IPS-18c (cell line): ENCODE data around the gene BCR.

Source experiments
- H3K4me3 ChIP-seq: 2 replicates; pipeline ENCODE4 v1.7.0; 2013; ENCODE audit warnings: low read depth, mild to moderate bottlenecking, low read length, moderate library complexity; ENCODE audit not compliant: insufficient read depth
- H3K9me3 ChIP-seq: one replicate; pipeline ENCODE4 v1.6.1; 2013; ENCODE audit warnings: mild to moderate bottlenecking, low read length, moderate library complexity; ENCODE audit not compliant: control insufficient read depth, insufficient read depth

Gene BCR

DNA sequence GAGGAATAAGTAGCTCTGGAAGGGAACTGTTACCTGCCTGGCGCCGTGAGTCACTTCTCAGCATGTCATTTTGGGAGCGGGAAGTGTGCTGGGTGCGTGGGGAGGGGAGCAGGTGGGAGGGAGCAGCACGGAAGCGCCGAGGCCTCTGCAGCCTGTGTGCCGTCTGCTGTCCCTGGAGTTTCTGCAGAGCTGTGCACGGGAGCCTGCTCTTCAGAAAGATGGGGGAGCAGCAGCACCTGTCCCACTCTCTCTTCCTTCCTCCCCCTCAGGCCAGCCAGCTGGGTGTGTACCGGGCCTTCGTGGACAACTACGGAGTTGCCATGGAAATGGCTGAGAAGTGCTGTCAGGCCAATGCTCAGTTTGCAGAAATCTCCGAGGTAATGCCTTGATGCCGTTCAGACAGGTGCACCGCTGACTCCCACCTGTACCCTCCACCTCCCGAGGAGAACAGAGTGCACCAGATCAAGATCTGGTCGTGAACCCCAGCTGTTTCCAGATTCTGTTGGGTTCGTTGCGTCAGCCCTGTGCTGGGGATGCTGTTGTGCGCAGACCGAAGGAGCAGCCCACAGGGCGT is 87.9 kb downstream of the BCR start:
- no peaks in the 10 kb centered on the region for H3K9me3 ChIP-seq

DNA sequence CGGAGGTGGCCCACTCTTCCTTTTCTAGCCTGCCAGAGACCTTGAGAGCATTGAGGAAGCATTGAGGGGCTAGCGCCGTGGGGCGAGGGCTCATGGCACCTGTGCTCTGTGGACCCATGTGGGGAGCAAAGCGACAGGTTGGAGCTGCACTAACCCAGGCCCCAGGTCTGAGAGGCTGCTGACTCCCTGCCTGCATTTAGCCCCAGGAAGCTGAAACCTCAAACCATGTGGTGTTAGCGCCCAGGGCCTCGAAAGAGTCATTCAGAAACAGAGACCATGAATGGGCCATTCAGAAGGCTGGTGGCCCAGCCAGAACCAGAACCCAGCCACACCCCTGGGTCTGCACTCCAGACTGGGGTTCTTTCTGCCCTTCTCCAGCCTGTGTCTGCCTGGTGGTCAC is 88.6 kb downstream of the BCR start:
- Histone ChIP-seq H3K4me3 (no peak overlapping the region), H3K9me3 (no peaks in the 10 kb centered on the region)

More for the DNA sequence above, 87.9 kb downstream of the BCR start:
- H3K4me3 ChIP-seq: no peak overlapping the region

DNA sequence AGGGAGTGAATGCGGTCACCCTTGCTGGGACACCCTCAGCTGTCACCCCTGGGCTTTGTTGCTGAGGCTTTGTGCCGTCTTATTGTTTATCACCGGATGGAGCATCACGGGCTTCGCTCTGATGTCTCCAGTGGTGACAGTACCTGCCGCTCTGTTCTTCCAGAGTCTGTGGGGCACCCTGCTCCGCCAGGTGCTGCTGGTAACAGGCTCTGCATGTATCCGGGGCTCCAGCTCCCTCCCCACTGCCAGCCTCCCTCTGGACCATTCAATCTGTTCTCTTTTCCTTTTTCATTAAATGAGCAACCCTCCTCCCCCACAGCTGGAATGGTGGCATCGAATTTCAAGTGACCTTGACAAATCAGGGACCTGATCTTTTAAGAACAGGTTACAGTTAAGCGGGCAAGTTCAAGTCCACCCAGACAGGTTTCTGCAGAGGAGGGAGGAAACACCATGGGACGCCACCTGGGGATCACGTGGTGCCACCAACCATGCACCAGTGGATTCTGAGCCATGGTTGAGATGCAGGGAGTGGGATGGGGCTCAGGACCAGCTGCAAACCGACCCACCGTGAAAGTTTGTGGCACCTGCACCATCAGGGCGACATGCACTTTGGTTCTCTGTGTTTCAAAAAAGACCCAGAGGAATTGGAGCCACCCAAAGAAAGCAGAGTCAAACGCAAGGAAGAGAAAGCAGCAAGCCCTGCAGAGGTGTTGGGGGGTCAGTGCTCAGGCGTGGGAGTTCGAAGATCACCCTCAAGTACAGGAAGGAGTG is 89.3 kb downstream of the BCR start:
- Histone ChIP-seq H3K4me3 (no peak overlapping the region), H3K9me3 (no peaks in the 10 kb centered on the region)

DNA sequence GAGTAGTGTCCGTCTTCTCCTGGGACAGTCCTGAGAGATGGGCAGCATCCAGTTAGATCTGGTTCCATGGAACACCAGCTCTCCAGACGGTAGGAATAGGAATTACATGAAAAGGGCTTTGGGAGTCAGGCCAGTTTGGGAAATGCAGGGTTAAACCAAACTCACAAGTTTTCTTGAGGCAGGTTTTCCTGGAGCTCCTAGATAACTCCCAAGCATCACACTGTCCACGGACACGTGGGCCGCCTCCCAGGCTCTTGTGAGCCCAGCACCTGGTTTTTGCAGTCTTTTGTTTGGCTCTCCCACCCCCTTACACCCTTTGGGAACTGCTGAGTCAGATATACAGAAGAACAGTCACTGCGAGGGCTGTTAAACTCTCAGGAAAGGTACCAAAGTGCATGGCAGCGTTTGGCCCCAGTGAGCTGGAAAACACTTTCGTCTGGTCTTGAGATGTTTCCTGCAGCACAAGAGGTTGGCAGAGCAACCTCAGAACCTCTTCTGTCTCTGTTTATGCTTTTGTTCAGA is 90.0 kb downstream of the BCR start:
- no peaks in the 10 kb centered on the region for H3K9me3 ChIP-seq

DNA sequence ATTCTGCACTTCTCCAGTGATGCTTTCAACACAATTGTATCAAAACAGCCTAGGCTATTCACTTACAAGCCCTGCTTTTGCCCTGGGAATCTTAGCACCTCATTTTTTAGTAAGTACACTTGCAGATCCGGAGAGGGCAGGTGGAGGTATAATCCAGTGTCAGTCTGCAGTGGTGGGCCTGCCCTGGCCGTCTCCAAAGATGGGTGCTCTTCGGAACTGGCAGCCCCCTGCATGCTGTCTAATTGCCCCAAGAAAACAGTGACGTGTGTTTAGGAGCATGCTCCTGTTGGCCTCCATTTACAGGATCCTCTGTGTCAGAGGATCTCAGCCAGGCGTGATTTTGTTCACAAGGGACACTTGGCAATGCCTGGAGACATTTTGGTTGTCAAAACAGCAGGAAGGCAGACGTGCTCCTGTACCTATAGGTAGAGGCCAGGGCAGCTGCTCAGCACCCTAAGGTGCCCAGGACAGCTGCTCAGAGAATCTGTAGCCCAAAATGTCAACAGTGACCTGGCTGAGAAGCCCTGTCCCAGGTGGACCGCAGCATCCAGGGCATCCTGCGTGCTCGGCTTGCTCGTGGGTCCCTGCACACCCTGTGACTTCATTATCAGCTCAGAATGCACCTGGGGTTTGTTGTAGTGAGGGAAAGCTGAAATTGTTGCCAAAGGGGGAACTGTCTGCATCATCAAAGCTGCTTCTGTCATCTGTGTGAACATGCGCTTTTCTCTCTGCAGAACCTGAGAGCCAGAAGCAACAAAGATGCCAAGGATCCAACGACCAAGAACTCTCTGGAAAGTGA is 90.7 kb downstream of the BCR start:
- no peaks in the 10 kb centered on the region for H3K9me3 ChIP-seq
- H3K4me3 ChIP-seq: no peak overlapping the region

More for the DNA sequence above, 90.0 kb downstream of the BCR start:
- no peak overlapping the region for H3K4me3 ChIP-seq

DNA sequence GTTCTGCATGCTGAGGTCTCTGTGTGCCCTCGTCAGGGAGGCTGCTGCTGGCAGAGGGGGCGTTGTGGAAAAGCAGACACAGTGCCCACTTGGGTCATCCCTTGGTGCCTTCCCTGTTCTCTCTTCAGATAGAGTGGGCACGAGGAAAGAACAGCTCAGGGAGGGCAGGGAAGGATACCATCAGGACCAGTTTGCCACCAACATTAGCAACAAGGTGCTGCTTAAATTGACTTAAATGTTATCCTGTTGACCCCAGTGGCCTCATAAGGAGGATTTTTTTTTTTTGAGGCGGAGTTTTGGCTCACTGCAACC is 91.2 kb downstream of the BCR start:
- H3K4me3 ChIP-seq: no peak overlapping the region
- no peaks in the 10 kb centered on the region for H3K9me3 ChIP-seq

DNA sequence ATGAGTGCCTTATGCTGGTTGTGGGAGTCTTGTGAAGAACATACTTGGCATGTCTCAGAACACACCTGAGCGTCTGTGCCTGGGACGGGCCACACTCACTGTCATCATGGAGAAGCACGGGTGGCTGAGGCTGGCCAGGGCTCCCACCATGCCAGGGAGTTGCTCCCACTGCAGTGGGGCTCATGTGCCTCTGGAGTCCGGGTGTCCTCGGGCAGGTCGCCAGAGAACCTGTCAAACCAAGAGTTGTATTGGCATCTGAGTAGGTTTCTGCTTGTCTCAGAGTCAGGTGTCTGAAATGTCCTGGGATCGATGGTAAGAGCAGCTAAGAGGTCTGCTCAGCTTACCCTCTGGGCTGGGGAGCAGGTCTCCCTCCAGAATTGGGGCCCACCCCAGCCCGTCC is 92.1 kb downstream of the BCR start:
- no peaks in the 10 kb centered on the region for H3K9me3 ChIP-seq
- no peak overlapping the region for H3K4me3 ChIP-seq

DNA sequence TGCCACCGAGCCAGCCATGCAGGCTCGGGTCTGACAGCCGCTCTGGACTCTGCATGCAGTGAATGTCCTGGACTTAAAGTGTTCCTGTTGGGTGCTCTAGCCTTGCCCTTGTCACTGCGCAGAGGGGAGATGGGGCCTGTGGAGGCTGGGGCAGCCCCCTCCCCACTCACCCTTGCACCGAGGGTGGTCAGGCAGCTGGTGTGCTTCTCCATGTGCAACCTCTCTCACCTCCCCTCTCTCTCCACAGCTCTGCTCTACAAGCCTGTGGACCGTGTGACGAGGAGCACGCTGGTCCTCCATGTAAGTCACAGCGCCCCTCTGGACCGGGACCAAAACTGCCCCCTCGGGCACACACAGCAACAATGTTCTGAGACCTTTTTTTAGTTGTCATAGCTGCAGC is 92.5 kb downstream of the BCR start:
- H3K9me3 ChIP-seq: no peaks in the 10 kb centered on the region

DNA sequence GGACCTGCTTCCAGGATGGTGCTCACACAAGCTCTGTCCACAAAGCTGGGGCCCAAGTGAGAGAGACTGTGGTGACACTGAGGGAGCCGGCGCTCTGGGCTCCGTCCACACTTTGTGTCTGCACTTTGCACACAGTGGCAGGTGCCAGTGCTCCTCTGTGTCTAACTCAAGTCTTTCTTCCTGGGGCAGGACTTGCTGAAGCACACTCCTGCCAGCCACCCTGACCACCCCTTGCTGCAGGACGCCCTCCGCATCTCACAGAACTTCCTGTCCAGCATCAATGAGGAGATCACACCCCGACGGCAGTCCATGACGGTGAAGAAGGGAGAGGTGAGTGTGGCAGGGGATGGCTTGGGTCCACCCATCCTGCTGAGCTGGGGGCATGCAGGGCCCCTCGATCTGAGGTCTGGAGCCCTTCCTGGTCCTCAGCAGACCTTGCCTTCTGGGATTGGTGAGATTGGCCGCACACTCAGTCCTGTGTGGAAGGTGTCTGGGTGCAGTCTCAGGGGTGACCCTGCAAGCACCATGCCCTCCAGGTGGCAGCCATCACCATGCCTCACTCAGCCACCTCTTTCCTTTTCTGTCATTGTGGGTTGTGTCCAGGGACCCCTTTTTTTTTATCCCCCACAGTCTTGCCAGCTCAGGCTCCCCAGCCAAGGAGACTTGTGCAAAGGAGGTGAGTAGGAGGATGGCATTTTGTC is 93.3 kb downstream of the BCR start:
- H3K4me3 ChIP-seq: no peak overlapping the region
- no peaks in the 10 kb centered on the region for H3K9me3 ChIP-seq

More for the DNA sequence above, 92.5 kb downstream of the BCR start:
- no peak overlapping the region for H3K4me3 ChIP-seq

DNA sequence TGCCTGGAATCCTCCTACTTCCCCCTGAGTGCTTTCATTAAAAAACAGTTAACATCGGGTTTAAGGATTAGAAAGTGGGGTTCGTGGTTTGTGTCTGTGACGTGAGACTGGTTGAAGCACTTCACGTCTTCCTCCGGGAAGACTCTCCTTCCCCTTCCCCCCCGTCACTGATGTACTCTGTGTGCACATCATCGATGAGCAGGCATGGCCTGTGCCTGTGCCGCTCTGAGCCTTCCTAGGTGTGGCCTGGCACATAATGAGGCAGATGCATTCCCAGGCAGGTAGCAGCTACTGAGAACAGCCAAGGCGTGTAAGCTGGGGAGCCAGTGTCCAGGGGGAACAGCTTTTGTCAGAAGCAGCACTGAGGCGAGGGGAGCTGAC is 93.8 kb downstream of the BCR start:
- Histone ChIP-seq H3K9me3 (no peaks in the 10 kb centered on the region), H3K4me3 (no peak overlapping the region)

DNA sequence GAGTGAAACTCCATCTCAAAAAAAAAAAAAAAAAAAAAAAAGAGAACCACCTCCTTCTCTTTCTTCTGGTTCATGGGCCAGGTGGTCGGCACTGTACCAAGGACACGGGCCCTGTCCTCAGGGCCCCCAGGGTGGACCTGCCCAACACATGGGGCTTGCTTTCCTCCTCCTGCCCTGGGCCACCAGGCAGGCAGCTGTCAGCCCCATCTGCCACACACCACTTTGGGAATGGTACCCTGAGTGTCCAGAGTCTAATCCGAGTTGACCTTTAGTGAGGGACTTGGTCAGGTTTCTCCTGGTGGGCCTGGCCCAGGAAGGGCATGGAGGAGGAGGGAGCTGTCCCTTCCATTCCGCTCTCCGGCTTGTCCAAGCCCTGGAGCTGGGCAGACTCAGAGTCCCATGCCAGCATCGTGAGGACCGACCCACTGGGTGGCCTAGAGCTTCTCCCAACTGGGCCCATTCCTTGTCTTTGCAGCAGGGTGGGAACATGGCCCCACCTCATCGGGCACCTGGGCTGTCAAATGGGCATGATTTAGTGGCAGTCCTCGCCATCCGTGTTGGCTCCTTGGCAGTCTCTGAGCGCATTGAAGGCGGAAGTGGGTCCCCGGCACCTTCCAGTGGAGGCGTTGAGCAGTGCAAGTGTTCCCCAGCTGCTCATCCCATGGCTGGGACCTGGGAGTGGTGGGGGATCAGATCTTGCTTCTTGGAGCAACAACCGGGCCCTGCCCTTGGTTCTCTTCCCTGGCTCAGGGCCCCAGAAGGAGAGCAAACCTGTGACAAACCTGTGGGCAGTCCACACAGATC is 94.8 kb downstream of the BCR start:
- no peak overlapping the region for H3K4me3 ChIP-seq
- H3K9me3 ChIP-seq: no peaks in the 10 kb centered on the region

DNA sequence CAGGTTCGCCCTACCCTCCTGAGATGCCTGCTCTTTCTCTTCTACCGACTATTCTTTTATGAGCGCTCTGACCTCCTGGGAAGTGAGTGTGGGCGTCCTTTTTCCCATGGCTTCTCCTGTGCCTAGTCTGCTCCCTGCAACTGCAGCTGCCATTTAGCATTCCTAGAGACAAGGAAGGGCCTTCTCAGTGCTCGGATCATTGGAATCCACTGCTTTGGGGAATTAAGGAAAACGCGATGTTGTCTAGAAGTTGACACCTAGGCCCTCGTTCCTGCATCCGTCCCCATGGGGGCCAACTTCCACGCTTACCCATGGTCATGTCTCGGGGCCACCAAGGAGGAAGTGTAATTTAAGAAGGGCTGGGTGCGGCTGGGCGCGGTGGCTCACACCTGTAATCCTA is 95.4 kb downstream of the BCR start:
- Histone ChIP-seq H3K4me3 (no peak overlapping the region), H3K9me3 (no peaks in the 10 kb centered on the region)

DNA sequence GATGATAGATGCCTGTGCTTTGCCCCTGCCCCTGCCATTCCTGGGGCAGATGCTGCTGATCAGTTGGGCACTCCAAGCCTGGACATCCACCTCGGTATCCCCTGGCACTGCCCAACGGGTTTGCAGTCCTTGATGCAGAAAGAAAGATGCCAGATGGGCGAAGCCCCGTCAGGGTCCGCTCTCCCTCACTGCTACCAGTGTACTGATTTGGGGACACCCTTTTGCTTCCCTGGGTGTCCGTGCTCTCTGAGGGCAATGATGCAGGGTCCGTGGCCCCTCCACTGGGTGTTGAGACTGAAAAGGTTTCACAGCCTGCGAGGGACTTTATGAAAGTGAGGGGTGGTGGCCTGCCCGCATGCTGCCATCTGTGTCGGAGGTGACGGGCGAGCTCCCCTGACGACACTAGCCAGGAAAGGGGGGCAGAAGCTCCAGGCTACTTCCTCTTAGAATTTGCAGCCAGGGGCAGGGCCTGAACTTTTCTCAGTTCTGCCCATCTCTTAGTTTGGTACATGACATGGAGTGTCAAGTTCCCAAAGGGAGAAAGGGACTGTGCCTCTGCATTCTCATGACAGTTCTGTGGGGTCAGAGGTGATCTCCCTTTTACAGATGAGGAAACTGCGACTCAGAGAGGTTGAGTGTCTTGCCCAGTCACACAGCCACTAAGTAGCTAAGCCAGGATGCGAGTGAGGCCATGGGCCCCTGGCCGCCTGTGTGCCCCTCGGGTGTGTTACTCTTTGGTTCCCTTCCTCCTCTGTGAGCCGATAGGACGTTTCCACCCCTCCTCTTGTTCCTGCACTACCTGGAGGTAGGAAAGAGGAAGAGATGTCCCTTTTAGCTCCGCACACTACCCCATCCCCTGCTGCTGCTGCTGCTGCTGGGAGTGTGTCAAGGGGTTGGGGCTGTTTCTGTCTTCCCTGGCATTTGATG is 96.6 kb downstream of the BCR start:
- Histone ChIP-seq H3K9me3 (no peaks in the 10 kb centered on the region), H3K4me3 (no peak overlapping the region)

DNA sequence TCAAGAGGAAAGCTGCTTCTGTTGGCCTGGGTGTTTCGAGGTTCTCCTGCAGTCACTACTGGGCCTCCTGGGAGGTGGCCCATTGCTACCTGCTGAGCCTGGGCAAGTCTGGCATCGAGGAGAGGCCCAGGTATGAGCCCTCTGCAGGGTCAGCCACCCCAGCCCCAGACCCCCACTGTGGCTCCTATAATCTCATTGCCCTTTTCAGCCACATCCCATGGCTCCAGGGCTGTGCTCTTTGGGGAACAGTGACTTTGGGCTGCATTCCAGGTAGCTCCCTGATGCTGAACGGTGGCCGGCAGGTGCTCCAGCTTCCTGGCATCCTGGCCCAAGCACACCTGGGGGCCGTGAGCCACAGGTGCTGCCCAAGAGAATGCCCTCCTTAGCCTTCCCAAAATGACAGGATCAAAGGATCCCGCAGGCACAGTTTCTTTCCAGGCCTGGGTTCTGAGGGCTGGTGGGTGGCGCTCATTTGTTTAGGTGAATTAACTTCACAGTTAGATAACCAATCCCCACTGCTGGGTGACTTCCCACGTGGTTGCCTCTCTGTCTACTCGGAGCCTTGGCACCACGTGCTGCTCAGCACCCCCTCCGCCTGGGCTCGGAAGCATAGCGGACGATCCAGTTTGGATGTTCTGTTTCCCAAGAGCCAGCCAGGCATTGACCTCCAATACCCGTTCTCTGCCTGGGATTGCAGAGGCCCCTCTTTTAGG is 97.4 kb downstream of the BCR start:
- no peak overlapping the region for H3K4me3 ChIP-seq
- H3K9me3 ChIP-seq: no peaks in the 10 kb centered on the region

DNA sequence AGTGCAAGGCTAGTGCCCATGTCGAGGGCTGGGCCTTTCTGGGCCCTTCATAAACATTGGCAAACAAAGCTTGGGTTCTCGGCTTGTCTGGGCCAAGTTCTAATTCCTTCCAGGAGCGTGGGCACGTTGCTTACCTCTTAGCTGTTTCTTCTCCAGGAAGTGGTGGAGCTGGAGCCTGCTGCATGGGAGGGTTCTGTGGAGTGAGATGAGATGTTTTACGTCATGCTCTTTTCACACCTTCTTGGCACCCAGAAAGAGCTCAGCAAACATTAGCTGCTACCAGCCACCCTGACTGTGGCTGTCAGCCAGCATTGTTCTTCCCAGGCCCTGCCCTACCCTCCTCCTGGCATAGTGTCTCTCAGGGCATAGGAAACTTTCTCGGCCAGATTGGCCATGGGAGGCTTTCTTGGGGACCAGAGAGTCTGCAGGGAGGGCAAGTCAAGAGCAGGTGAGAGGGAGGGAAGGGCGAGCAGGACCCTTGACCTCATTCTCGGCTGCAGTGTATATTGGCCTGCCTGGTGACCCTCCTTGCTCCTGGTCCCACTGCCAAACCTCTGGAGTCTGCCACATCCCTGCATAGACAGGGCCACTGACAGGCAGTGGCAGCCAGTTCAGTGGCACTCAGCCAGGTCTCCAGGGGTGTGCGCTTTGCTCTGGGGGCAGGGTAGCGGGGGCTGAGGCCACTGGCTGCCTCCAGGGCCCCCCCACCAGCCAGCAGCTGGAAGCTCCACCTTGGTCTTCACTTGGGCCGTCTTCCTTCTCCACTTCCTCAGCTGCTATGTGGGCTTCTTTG is 98.8 kb downstream of the BCR start:
- Histone ChIP-seq H3K4me3 (no peak overlapping the region), H3K9me3 (peaks cover 3% of the 10 kb centered on the region)
